ENCODE results near the gene FAR2.
"Not testable (repeated sequence)": the region's sequence is repeated elsewhere in the genome, so short reads cannot be mapped to it uniquely, and the experiment has no call there.

Gene FAR2

GRCh38 chr12:29346769-29347421 is 197.8 kb downstream of the FAR2 start:
- no peak for DNase-seq

DNA sequence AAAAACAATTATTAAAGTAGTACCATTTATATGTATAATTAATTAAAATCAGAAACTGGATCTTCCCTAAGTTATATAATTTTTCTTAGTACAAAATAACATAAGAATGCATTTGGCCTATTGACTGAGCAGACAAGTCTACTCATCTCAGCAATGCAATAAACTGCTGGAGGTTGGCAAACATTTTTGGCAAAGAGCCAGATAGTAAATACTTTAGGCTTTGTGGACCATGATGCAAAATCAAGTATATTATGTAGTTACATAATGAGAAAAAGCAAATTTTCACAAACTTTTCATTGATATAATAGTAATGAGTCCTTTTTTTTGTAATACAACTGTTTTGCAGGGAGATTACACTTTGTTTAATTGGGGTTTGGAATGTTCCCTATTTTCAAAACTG is 201.0 kb downstream of the FAR2 start:
- DNase-seq = peak; percentile 46

- DNase-seq = no peak
Observed at GRCh38 chr12:29354954-29355353, 205.9 kb downstream of the FAR2 start.

DNA sequence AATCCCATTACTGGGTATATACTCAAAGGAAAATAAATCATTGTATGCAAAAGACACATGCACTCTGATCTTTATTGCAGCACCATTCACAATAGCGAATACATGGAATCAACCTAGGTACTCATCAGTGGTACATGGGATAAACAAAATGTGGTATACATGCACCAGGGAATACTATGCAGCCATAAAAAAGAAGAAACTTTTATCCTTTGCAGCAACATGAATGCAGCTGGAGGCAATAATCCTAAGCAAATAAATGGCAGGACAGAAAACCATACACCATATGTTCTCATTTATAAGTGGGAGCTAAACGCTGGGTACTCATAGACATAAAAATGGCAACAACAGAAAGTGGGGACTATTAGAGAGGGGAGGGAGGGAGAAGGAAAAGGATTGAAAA is 216.0 kb downstream of the FAR2 start:
- no peak for DNase-seq

- DNase-seq = no peak
Observed at GRCh38 chr12:29374012-29374411, 224.9 kb downstream of the FAR2 start.

- DNase-seq = no peak
Observed at GRCh38 chr12:29374913-29375312, 225.8 kb downstream of the FAR2 start.

GRCh38 chr12:29376118-29376517 is 227.0 kb downstream of the FAR2 start:
- DNase-seq = no peak

DNA sequence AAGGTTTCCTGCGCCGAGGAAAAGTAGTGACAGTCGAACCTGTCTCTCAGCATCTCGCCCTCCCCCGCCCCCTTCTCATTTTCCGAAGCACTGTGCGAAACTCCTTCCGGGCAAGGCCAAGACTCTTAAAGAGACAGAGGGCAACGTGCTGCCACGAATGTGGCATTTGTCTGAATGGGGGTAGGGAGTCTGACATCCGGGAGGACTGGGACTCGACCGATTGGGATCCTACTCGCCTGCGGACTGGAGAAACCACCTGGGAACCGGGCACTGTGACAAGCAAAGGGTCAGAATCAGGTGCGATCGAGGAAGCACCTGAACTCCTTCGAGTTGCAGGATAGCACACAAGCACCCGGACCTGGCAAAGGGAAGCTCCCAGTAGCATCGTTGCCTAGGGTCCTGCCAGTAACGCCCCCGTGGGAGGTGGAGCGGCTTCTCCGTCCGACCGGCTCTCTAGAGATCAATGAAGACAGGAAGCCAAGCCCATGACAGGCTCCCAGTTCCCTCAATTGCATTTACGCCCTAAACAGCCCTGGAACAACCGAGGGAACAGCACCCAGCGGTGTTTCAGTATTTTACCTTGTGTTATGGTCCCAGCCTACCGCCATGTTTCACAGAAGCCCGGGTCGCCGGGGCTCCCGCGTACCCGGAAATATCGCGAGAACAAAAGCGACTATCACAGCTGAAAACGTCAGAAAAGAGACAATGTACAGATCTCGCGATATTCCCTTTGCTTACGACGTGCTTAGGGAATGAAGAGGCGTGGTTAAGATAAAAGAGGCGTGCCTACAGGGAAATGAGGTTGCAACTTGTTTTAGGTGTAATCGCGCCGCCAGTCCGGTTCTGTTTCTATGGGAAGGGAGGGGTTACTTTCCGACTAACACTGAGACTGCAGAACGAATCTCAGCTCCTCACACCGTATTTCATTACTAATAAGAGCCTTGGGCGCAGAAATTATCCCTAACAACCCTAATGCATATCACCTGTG is 231.8 kb downstream of the FAR2 start, which contains the start of gene ERGIC2:
ERGIC2 (minus strand) TSS at position 637 of the 988 bp plus-strand sequence. CDS start 9,539 bp downstream, outside the sequence.
- peak; percentile 99 for DNase-seq

- no peak for DNase-seq
Observed at GRCh38 chr12:29382251-29382650, 233.2 kb downstream of the FAR2 start.

DNA sequence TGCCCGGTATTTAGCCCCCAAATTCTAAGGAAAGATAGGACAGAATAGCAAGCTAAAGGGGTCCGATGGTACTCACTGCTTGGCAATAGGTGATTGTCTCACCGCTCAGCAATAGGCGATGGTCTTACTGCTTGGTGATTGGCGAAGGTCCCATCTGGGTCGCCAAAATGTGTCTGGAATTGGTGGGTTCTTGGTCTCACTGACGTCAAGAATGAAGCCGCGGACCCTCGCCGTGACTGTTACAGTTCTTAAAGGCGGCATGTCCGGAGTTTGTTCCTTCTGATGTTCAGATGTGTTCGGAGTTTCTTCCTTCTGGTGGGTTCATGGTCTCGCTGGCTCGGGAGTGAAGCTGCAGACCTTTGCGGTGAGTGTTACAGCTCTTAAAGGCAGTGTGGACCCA is 236.1 kb downstream of the FAR2 start:
- DNase-seq = not testable (repeated sequence)

All from NCI-H1694 (cell line).